Esophagus squamous epithelium (tissue), 5 donors: ENCODE data around the gene LYZL1. TPM values are rescaled to one million over a fixed set of nuclear protein-coding genes. Genes with fewer than 3 reads are reported as not detected.

Experiments
- DNase-seq: peaks from one replicate; lab custom pipeline; 2025; lab: John Stamatoyannopoulos, UW
- H3K27ac ChIP-seq, 4 donors: fragments of 200-600 bp; sonication (generic); one replicate each; pipeline ENCODE4 v1.5.1; 2016 to 2019; ENCODE audit warnings: mild to moderate bottlenecking in 1 of 4
- H3K27me3 ChIP-seq, 4 donors: fragments of 200-600 bp; sonication (generic); 1 replicate in 3 of 4; 2 replicates in 1 of 4; pipeline versions ENCODE4 v1.5.1 to v1.6.0; 2017 to 2021; ENCODE audit warnings: antibody characterized with exemption in 1 of 4
- H3K36me3 ChIP-seq, 3 donors: fragments of 200-600 bp; sonication (generic); one replicate each; pipeline ENCODE4 v1.5.1; 2016 to 2019
- H3K4me1 ChIP-seq, 3 donors: fragments of 200-600 bp; sonication (generic); one replicate each; pipeline ENCODE4 v1.5.1; 2017 to 2019
- H3K4me3 ChIP-seq, 4 donors: fragments of 200-600 bp; sonication (generic); 1 replicate in 3 of 4; 2 replicates in 1 of 4; pipeline ENCODE4 v1.5.1; 2016 to 2019; ENCODE audit warnings: mild to moderate bottlenecking in 2 of 4, moderate library complexity in 1 of 4
- H3K9me3 ChIP-seq, 3 donors: fragments of 200-600 bp; sonication (generic); one replicate each; pipeline ENCODE4 v1.5.1; 2016 to 2019
- CTCF ChIP-seq, 6 experiments: fragments of 450-650 bp in 4 of 6; fragments of 200-600 bp in 2 of 6; sonication (generic) in 2 of 6; IDR thresholded peaks; one replicate each; pipeline ENCODE4 v1.5.1; 2016 to 2019; ENCODE audit warnings: antibody characterized with exemption in 6 of 6, mild to moderate bottlenecking in 4 of 6, moderate library complexity in 4 of 6
- POLR2A ChIP-seq, 4 donors: fragments of 450-650 bp; IDR thresholded peaks; one replicate each; pipeline ENCODE4 v1.6.1; 2017; ENCODE audit warnings: antibody characterized with exemption in 4 of 4, mild to moderate bottlenecking in 4 of 4, moderate library complexity in 3 of 4
- WGBS, 2 donors: methylation state at CpG; one replicate each; pipeline ENCODE4 v1.1.5; 2018; 5-methylcytosine and 5-hydroxymethylcytosine counted together
- intact Hi-C: fragments of 100-400 bp; cut with DNase I; formaldehyde crosslinking; loops from one replicate; pipeline ENCODE4 v1.15.0; 2022
- total RNA-seq, 4 donors: library from RNA; depleted of rRNA; stranded (reverse); fragments of >200 nt; gene quantifications; one replicate each; pipeline ENCODE4 v1.1.0, GENCODE V29; 2016
- donor health status: DM: yes; HTN: yes; CAD: no.

The LYZL1 gene
- total RNA-seq, 4 donors from 2014 or later, result not detected

- H3K4me3 ChIP-seq, result no peak overlapping the region
- 86 to 87% methylated on average over 8 to 11 of the region's 11 CpGs for WGBS, 2 donors
These were observed 35.5 kb downstream of the LYZL1 start for GRCh38 chr10:29324220-29324841.

GRCh38 chr10:29326299-29326698 lies 37.4 kb downstream of the LYZL1 start:
- intact Hi-C loops, result no loop called here
- H3K4me1 ChIP-seq, result no peaks in the 10 kb centered on the region
- no peak for DNase-seq
- H3K36me3 ChIP-seq, result no peaks in the 10 kb centered on the region
- no peak overlapping the region for H3K27ac ChIP-seq
- WGBS, 2 donors, result 85 to 86% methylated on average over 2 of the region's 2 CpGs
- H3K27me3 ChIP-seq, result peaks cover 0 to 10% (median 0%) of the 10 kb centered on the region in 4 donors
- no peaks in the 10 kb centered on the region for H3K9me3 ChIP-seq
- no peak for TF ChIP-seq CTCF (IDR thresholded peaks at IDR 0.05)
- TF ChIP-seq POLR2A (IDR thresholded peaks at IDR 0.05), result no peak
- H3K4me3 ChIP-seq, result no peak overlapping the region

More at GRCh38 chr10:29324220-29324841, 35.5 kb downstream of the LYZL1 start:
- Histone ChIP-seq H3K27ac (no peak overlapping the region), H3K9me3 (no peaks in the 10 kb centered on the region), H3K27me3 (peaks cover 0 to 14% (median 0%) of the 10 kb centered on the region in 4 donors), H3K4me1 (no peaks in the 10 kb centered on the region), H3K36me3 (no peaks in the 10 kb centered on the region)
- TF ChIP-seq POLR2A (IDR thresholded peaks at IDR 0.05), result no peak
- no peak for TF ChIP-seq CTCF (IDR thresholded peaks at IDR 0.05)
- no peak for DNase-seq
- intact Hi-C loops, result no loop called here

GRCh38 chr10:29326886-29327745 lies 38.2 kb downstream of the LYZL1 start:
- H3K27ac ChIP-seq, result no peak overlapping the region
- H3K27me3 ChIP-seq, result peaks cover 0 to 12% (median 0%) of the 10 kb centered on the region in 4 donors
- H3K4me1 ChIP-seq, result no peaks in the 10 kb centered on the region
- H3K9me3 ChIP-seq, result no peaks in the 10 kb centered on the region
- no peak overlapping the region for H3K4me3 ChIP-seq
- intact Hi-C loops, result no loop called here
- no peak for DNase-seq
- WGBS, 2 donors, result 66 to 80% methylated on average over 10 of the region's 10 CpGs
- no peaks in the 10 kb centered on the region for H3K36me3 ChIP-seq
- TF ChIP-seq CTCF (IDR thresholded peaks at IDR 0.05), result no peak
- TF ChIP-seq POLR2A (IDR thresholded peaks at IDR 0.05), result no peak

- 88 to 90% methylated on average over 6 of the region's 6 CpGs for WGBS, 2 donors
- DNase-seq, result no peak
These were observed 38.9 kb downstream of the LYZL1 start for GRCh38 chr10:29327746-29328102.

More at GRCh38 chr10:29327746-29328102, 38.9 kb downstream of the LYZL1 start:
- peaks cover 0 to 12% (median 0%) of the 10 kb centered on the region in 4 donors for H3K27me3 ChIP-seq
- no peak for TF ChIP-seq CTCF (IDR thresholded peaks at IDR 0.05)
- no peak for TF ChIP-seq POLR2A (IDR thresholded peaks at IDR 0.05)
- H3K4me3 ChIP-seq, result no peak overlapping the region
- H3K4me1 ChIP-seq, result no peaks in the 10 kb centered on the region
- no peak overlapping the region for H3K27ac ChIP-seq
- no peaks in the 10 kb centered on the region for H3K36me3 ChIP-seq
- intact Hi-C loops, result no loop called here
- H3K9me3 ChIP-seq, result no peaks in the 10 kb centered on the region
